Measurements from ENCODE around the gene PPTC7.
"Not testable (repeated sequence)": the region's sequence is repeated elsewhere in the genome, so short reads cannot be mapped to it uniquely, and the experiment has no call there.

The PPTC7 gene

GRCh38 chr12:110560946-110561345, 22.2 kb downstream of the PPTC7 start:
- no peak for DNase-seq

DNA sequence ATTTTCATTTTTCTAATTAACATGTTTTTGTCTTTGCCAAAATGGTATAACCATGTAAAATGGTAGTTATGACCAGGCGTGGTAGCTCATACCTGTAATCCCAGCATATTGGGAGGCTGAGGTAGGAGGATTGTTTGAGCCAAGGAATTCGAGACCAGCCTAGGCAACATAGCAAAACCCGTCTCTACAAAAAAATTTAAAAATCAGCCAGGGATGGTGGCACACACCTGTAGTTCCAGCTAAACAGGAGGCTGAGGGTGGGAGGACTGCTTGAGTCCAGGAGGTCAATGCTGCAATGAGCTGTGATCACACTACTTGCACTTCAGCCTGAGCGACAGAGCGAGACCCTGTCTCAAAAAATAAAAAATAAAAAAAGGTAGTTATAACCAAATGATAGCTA, 23.1 kb downstream of the PPTC7 start:
- no peak for DNase-seq

DNA sequence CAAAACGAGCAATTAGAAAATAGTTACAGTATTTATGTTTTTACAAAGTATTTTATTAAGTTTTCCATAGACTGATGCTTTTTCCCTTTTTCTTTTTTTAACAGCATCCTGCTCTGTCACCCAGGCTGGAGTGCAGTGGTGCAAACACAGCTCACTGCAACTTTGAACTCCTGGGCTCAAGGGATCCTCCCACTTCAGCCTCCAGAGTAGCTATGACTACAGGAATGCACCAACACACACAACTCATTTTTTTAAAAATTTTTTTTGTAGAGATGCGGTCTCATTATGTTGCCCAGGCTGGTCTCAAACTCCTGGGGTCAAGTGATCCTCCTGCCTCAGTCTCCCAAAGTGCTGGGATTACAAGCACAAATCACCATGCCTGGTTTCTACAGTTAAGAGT, 24.2 kb downstream of the PPTC7 start:
- not testable (repeated sequence) for DNase-seq

- DNase-seq: no peak
Measured at GRCh38 chr12:110557300-110557699, 25.8 kb downstream of the PPTC7 start.

GRCh38 chr12:110556705-110557104, 26.4 kb downstream of the PPTC7 start:
- no peak for DNase-seq

DNA sequence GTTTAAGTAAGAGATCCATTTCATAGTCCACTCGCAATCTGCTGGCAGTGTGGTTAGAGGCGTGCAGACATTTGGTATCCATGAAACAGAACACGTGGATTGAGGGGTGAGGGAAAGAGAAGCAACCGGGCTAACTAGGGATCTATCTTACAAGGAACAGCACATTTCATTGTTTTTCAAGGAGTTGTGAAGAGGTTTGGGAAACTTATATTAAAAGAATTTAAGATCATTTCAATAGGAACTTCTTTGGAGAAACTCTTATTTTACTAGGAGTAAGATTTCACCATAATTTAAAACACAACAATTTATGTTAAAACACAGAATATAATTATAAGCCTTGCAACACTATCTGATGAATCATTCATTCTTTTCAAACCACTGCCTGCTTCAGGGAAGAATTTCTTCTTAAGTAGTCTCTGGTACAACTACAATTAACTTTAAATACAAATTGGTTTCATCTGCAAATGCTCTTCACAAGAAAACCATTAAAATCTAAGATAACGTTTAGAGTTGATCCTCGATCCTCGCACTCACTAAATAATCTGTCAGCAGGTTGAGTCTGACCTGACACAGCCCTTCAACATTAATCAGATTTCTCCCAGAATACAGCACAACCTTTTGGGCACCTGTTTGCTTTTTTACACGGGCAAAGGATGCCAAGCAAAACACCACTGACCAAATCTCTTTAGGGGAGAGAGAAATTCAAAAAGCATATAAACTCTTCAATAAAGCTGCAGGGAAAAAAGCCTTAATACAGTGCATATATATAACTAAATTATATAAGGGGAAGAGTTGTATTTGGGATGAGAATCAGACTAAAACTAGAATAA, 27.3 kb downstream of the PPTC7 start:
- no peak for DNase-seq

- DNase-seq: no peak
Measured at GRCh38 chr12:110554184-110554583, 28.9 kb downstream of the PPTC7 start.

- no peak for DNase-seq
Measured at GRCh38 chr12:110550981-110551380, 32.1 kb downstream of the PPTC7 start.

- DNase-seq: no peak
Measured at GRCh38 chr12:110549716-110550115, 33.4 kb downstream of the PPTC7 start.

DNA sequence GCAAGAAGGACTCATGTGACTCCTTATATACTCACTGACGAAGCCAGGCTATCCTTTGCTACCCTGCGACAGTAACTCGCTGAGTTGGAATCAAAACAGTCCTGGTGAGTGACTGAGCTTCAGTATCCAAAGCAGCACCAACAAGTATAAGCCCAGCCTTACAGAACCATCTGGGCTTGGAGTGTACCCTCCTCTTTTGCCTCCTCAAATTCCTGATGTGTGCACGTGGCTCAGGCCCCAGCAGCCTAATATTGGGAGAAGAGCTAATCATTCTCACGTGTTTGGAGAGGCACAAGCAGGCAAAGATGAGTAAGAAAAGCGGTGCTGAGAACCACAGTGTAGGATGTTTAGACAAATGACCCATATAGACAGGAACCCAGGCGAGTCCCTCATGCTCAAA, 34.4 kb downstream of the PPTC7 start:
- no peak for DNase-seq

- no peak for DNase-seq
Measured at GRCh38 chr12:110547090-110547489, 36.0 kb downstream of the PPTC7 start.

GRCh38 chr12:110546339-110546738, 36.8 kb downstream of the PPTC7 start:
- DNase-seq: peak; percentile 22

DNA sequence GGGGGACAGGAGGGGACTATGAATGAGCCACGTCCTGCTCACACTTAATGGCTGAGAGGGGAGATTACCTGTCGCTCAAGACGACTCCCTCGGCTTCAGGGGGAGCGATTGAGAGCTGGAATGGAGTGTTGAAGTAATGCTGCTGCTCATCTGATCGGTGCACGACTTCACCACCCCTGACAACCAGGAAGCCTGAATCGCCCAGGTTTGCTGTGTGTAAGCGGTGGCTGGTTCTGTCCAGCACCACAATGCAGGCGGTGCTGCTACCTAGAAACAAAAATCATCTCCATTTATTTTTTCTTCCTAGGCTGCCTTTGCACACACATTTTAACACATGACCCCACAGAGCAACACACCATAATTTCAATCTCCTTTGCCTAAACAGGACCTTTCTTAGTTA, 37.3 kb downstream of the PPTC7 start:
- peak; percentile 21 for DNase-seq

GRCh38 chr12:110545259-110545658, 37.9 kb downstream of the PPTC7 start:
- DNase-seq: peak; percentile 69

DNA sequence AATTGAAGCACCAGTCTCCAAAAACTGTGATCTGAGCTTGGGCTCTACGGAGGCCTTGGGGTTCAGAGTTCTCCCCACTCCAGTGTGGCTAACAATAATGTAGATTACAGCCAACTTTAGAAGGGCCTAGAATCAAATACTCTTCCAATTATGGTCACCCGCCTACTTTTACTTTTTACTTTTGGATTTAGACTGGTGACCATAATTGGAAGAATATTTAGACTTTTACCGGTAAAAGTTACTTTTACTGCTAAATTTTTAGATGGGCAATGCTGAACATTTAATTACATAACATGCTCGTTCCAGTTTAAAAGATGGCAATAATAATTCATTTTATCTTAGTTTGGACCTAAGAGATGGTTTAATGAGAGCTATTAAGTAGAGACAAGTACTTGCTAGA, 39.2 kb downstream of the PPTC7 start:
- DNase-seq: no peak

GRCh38 chr12:110543252-110543959, 39.7 kb downstream of the PPTC7 start:
- no peak for DNase-seq

- DNase-seq: no peak
Measured at GRCh38 chr12:110540048-110540447, 43.1 kb downstream of the PPTC7 start.

DNA sequence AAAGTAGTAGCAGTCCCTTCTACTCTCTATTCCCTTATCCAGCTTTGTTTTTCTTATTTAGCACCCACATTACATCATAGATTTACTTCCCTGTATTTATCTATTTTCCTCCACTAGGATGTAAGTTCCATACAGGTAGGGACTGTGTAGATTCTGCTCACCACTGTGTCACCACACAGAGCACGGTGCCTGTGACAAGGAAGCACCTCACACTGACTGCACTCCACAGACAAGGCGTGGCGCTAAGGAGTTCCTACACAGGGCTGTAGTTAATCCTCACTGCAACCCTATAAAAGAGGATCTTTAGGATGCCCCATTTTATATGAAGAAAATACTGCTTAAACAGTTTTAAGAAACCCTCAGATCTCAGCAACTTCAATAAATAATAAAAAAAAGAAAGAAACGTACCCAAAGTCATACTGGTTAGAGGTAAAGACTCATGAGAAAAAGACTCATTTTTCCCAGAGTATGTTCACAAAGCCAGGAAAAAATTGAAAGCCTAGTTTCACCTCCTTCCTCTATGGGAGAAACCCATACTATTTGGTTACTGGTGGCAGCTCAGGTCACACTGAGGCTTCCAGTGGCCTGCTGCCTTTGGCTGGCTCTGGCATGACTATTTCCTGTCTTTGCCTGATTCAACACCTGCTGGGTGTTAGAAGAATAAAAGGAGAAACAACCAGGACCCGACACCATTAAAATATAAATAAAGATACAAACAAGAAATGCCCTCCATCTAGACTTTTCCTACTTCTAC, 44.1 kb downstream of the PPTC7 start:
- no peak for DNase-seq

- DNase-seq: no peak
Measured at GRCh38 chr12:110537605-110538409, 45.3 kb downstream of the PPTC7 start.

- no peak for DNase-seq
Measured at GRCh38 chr12:110536834-110537604, 46.1 kb downstream of the PPTC7 start.

- no peak for DNase-seq
Measured at GRCh38 chr12:110534811-110535210, 48.3 kb downstream of the PPTC7 start.

DNA sequence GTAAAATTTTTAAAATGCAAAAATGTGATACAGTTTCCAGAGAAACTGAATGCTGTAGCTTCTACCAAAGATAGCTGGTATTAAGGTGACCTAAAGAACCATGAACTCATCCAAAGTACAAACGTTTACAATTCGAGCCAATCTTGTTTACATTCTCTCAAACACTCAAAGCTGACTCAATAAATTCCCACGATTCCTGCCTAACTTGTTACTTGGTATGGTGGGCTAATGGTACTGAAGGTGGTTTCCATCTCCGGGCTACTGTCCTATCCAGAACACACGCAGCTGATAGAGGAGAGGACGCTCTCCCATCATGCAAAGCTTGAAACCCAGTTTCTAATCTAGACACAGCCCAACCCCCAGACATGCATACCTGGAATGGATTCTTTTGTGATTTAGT, 49.5 kb downstream of the PPTC7 start:
- DNase-seq: peak; percentile 37
